GM21786 (cell line): ENCODE data around the gene PRRX2.
"Not testable (repeated sequence)": the region's sequence is repeated elsewhere in the genome, so short reads cannot be mapped to it uniquely, and the experiment has no call there.

Source experiments
- ATAC-seq: cut with Tn5 transposase; IDR thresholded peaks from one replicate; pipeline ENCODE4 v1.9.1; 2021; ENCODE audit not compliant: unreplicated experiment

Gene PRRX2

DNA sequence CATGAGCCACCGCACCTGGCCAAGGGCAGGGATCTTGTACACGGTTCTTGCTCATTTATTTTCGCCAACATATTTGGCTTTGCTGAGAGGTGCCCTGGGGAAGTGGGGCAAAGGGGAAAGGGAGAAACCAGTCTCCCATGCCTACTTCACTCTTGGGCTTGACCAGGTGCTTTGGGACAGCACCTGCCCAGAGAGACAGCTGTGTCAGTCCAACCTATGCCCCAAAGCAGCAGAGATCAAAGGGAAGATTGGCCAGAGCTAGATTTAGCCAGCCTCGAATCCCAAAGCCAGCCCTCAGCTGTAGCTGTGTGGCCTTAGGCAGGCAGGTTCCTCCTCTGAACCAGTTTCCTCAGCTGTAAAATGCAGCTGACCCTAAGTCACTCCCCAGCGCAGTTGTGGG, 89.7 kb downstream of the PRRX2 start:
- ATAC-seq = no peak

- ATAC-seq = no peak
Observed at GRCh38 chr9:129756191-129756590, 90.7 kb downstream of the PRRX2 start.

DNA sequence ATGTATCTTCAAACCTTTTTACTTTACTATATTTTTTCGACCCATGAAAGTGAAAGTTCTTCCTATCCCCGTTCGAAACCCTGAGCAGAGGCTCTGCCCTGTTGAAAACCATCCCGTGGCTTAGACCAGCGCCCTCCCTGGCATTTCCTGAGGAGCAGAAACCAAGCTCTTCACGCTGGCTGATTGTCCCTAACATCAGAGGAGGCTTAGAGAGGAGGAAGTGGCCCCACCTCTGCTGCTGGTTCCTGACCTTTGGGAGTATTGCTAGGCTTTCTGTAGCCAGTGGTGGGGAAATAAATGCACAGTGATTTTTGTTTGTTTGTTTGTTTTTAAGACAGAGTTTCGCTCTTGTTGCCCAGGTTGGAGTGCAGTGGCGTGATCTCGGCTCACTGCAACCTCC, 91.6 kb downstream of the PRRX2 start:
- ATAC-seq = no peak

DNA sequence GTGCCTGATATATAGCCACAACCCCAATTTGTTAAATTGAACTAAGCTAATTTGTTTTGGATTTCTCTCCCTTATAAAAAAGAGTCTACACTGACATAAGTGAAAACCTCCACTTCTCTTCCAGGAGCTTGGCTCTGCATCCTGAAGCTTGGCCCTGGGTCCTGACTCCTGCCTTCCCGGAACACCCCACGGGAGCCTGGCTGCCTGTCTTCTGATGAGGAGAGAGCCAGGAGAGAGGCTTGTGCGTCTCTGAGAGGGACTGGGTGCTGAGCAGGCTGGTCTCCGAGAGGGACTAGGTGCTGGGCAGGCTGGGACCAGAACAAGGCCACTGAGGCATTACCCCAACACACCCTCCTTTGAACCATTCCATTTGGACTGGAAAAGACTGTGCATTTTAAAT, 93.9 kb downstream of the PRRX2 start:
- no peak for ATAC-seq

- no peak for ATAC-seq
Observed at GRCh38 chr9:129759804-129760502, 94.5 kb downstream of the PRRX2 start.

DNA sequence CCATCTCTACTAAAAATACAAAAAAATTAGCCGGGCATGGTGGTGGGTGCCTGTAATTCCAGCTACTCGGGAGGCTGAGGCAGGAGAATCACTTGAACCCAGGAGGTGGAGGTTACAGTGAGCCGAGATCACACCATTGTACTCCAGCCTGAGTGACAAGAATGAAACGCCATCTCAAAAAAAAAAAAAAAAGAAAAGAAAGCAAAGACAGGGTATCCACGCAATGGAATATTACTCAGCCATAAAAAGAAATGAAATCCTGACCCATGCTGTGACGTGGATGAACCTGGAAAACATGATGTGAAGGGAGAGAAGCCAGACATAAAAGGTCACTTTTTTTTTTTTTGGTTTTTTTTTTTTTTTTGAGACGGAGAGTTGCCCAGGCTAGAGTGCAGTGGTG, 95.3 kb downstream of the PRRX2 start:
- not testable (repeated sequence) for ATAC-seq

- no peak for ATAC-seq
Observed at GRCh38 chr9:129761293-129761900, 96.0 kb downstream of the PRRX2 start.

DNA sequence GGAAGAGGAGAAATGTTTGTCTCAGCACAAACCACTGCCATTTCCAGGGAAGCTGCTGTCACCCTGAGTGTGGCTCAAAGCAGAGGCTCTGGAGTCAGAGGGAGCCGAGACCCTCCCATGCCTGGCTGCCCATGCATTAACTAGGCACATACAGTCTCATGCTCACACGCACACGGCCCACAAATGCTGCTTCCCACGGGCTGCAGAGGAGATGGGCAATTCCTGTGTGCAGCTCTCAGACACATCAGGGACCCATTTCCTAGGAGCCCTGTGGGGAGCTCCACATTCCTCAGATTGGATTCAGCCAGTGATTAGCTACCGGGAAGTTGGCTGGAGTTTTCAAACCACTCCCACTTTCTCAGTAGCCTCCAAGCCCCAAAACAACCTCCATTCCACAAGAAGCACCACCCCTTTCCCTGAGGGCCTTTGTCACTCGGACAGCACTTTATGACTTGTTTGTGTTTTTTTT, 96.5 kb downstream of the PRRX2 start:
- no peak for ATAC-seq

GRCh38 chr9:129762370-129762984, 97.0 kb downstream of the PRRX2 start:
- ATAC-seq = not testable (repeated sequence)

GRCh38 chr9:129762985-129763926, 97.8 kb downstream of the PRRX2 start:
- no peak for ATAC-seq

GRCh38 chr9:129765764-129766317, 100.4 kb downstream of the PRRX2 start:
- no peak for ATAC-seq

GRCh38 chr9:129768486-129768885, 103.0 kb downstream of the PRRX2 start:
- ATAC-seq = no peak

- ATAC-seq = no peak
Observed at GRCh38 chr9:129769669-129770068, 104.2 kb downstream of the PRRX2 start.

- no peak for ATAC-seq
Observed at GRCh38 chr9:129770741-129771140, 105.3 kb downstream of the PRRX2 start.
